SU-DHL-6 (cell line): Measurements from ENCODE around the gene SRPK1.

Source experiments
- H2AFZ ChIP-seq: fragments of 200-600 bp; sonication (generic); 2 replicates; pipeline ENCODE4 v1.6.1; 2014; ENCODE audit warnings: low read depth, mild to moderate bottlenecking, moderate library complexity, mixed read lengths, antibody characterized with exemption, low read length; ENCODE audit not compliant: severe bottlenecking
- H3F3A ChIP-seq: fragments of 200-600 bp; shearing (Covaris generic); 2 replicates; pipeline ENCODE4 v1.6.0; 2016; ENCODE audit warnings: antibody characterized with exemption, mild to moderate bottlenecking; ENCODE audit not compliant: insufficient read depth
- H3K27ac ChIP-seq: fragments of 200-600 bp; sonication (generic); 2 replicates; pipeline ENCODE4 v1.5.1; 2016; ENCODE audit warnings: low read depth, mild to moderate bottlenecking, low read length, moderate library complexity, mixed read lengths
- H3K27me3 ChIP-seq: fragments of 200-600 bp; sonication (generic), shearing (Covaris generic); 2 replicates; pipeline ENCODE4 v1.6.0; 2014; ENCODE audit warnings: mild to moderate bottlenecking, low read length
- H3K36me3 ChIP-seq: fragments of 200-600 bp; sonication (generic); 2 replicates; pipeline ENCODE4 v1.6.1; 2014; ENCODE audit warnings: mild to moderate bottlenecking, low read length, mixed read lengths
- H3K4me2 ChIP-seq: fragments of 300-600, 200-600 bp; shearing (Covaris generic), sonication (generic); 2 replicates; pipeline ENCODE4 v1.6.0; 2014; ENCODE audit warnings: low read length, low read depth, mild to moderate bottlenecking; ENCODE audit not compliant: poor library complexity, severe bottlenecking
- H3K4me3 ChIP-seq: fragments of 200-600 bp; sonication (generic); 2 replicates; pipeline ENCODE4 v1.5.1; 2014; ENCODE audit warnings: antibody characterized with exemption, low read length, mild to moderate bottlenecking, mixed read lengths; ENCODE audit not compliant: insufficient read depth, poor library complexity, severe bottlenecking
- H3K79me2 ChIP-seq: fragments of 200-600 bp; sonication (generic); 2 replicates; pipeline ENCODE4 v1.6.1; 2014; ENCODE audit warnings: mild to moderate bottlenecking, low read length, moderate library complexity; ENCODE audit not compliant: insufficient read depth
- H3K9ac ChIP-seq: fragments of 200-600 bp; sonication (generic); 2 replicates; pipeline ENCODE4 v1.7.0; 2014; ENCODE audit warnings: mild to moderate bottlenecking, low read length
- H3K9me2 ChIP-seq: fragments of 200-600 bp; sonication (generic); replicated peaks from 2 replicates; pipeline ENCODE4 v1.6.1; 2014; ENCODE audit warnings: low read length; ENCODE audit not compliant: insufficient read depth
- H3K9me3 ChIP-seq: fragments of 200-600 bp; sonication (generic); 2 replicates; pipeline ENCODE4 v1.6.1; 2014; ENCODE audit warnings: low read length, mixed read lengths; ENCODE audit not compliant: insufficient read depth
- H4K20me1 ChIP-seq: fragments of 200-600 bp; sonication (generic); 2 replicates; pipeline ENCODE4 v1.6.1; 2014; ENCODE audit warnings: low read depth, mild to moderate bottlenecking, antibody characterized with exemption, low read length, moderate library complexity, mixed read lengths
- CTCF ChIP-seq: fragments of 200-600 bp; sonication (generic); IDR thresholded peaks from one replicate; pipeline ENCODE4 v1.5.1; 2017; ENCODE audit warnings: antibody characterized with exemption, mild to moderate bottlenecking, low read length, moderate library complexity; ENCODE audit not compliant: insufficient read depth, poor library complexity, severe bottlenecking
- EZH2phosphoT487 ChIP-seq: fragments of 200-600 bp; sonication (generic), shearing (Covaris generic); conservative IDR thresholded peaks from 2 replicates; pipeline ENCODE4 v1.6.1; 2018; ENCODE audit warnings: mild to moderate bottlenecking, antibody characterized with exemption, low read length, moderate library complexity, mixed read lengths

SRPK1 gene

DNA sequence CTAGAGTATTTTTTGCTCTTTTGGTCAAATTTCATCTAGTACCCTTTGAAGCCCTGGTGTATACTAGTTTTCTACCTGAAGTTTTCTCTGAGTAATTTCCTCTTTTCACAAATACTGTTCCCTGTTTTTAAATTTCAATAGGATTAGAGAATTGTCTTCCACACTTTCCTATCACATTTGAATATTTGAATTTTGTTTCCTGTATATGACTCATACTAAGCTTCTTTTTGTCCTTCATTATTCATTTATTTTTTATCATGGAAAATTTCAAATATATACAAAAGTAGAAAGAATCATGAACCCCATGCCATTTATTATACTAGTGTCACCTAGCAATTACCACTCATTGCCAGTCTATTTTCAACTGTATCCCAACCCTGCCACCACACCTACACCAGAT, 63.0 kb downstream of the SRPK1 start:
- no peaks in the 10 kb centered on the region for H3K79me2 ChIP-seq
- H3K9me3 ChIP-seq = no peaks in the 10 kb centered on the region
- H3K36me3 ChIP-seq = peaks cover 63% of the 10 kb centered on the region
- TF ChIP-seq CTCF (no peak), EZH2phosphoT487 (no peak)
- H3K27ac ChIP-seq = no peak overlapping the region
- H3K9me2 ChIP-seq = no peaks in the 10 kb centered on the region
- H2AFZ ChIP-seq = no peak overlapping the region
- H4K20me1 ChIP-seq = no peaks in the 10 kb centered on the region
- H3K9ac ChIP-seq = no peak overlapping the region
- H3K27me3 ChIP-seq = no peaks in the 10 kb centered on the region
- no peaks in the 10 kb centered on the region; the same call in 1 of the 2 replicates for H3F3A ChIP-seq
- H3K4me2 ChIP-seq = no peak overlapping the region
- H3K4me3 ChIP-seq = no peak overlapping the region

GRCh38 chr6:35856250-35856649, 64.6 kb downstream of the SRPK1 start:
- Histone ChIP-seq H3K27me3 (no peaks in the 10 kb centered on the region), H3K27ac (no peak overlapping the region), H3K79me2 (no peaks in the 10 kb centered on the region), H3K9me3 (no peaks in the 10 kb centered on the region), H3K9ac (no peak overlapping the region), H3K4me2 (no peak overlapping the region), H3K36me3 (peaks cover 76% of the 10 kb centered on the region), H3F3A (no peaks in the 10 kb centered on the region; the same call in 1 of the 2 replicates), H2AFZ (no peak overlapping the region), H3K9me2 (no peaks in the 10 kb centered on the region), H4K20me1 (no peaks in the 10 kb centered on the region), H3K4me3 (no peak overlapping the region)
- TF ChIP-seq EZH2phosphoT487 = no peak
- TF ChIP-seq CTCF = no peak

DNA sequence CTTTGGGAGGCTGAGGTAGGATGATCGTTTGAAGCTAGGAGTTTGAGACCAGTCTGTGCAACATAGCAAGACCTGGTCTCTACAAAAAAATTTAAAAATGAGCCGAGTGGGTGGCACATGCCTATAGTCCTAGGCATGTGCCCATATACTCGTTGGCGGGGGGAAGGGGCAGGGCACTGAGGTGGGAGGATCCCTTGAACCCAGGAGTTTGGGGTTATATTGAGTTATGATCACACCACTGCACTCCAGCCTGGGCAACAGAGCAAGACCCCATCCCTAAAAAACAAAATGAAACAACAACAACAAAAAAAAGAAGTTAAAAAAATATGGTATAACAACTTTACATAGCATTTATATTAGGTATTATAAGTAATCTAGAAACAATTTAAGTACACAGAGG, 67.9 kb downstream of the SRPK1 start:
- Histone ChIP-seq H2AFZ (no peak overlapping the region), H3K9ac (no peak overlapping the region), H3K9me2 (no peaks in the 10 kb centered on the region), H3K27me3 (no peaks in the 10 kb centered on the region), H3K27ac (no peak overlapping the region), H3K4me2 (no peak overlapping the region), H3K4me3 (no peak overlapping the region), H3K9me3 (no peaks in the 10 kb centered on the region), H3F3A (no peaks in the 10 kb centered on the region; the same call in 1 of the 2 replicates), H4K20me1 (no peaks in the 10 kb centered on the region), H3K36me3 (peaks cover 75% of the 10 kb centered on the region), H3K79me2 (no peaks in the 10 kb centered on the region)
- TF ChIP-seq EZH2phosphoT487 (no peak), CTCF (no peak)

- no peaks in the 10 kb centered on the region for H3F3A ChIP-seq
- no peak overlapping the region for H2AFZ ChIP-seq
- TF ChIP-seq EZH2phosphoT487 (no peak), CTCF (no peak)
- no peaks in the 10 kb centered on the region for H4K20me1 ChIP-seq
- H3K79me2 ChIP-seq = no peaks in the 10 kb centered on the region
- no peaks in the 10 kb centered on the region for H3K9me3 ChIP-seq
- H3K27me3 ChIP-seq = no peaks in the 10 kb centered on the region
- no peak overlapping the region for H3K27ac ChIP-seq
- H3K9ac ChIP-seq = no peak overlapping the region
- no peak overlapping the region for H3K4me3 ChIP-seq
- no peaks in the 10 kb centered on the region for H3K9me2 ChIP-seq
- H3K36me3 ChIP-seq = peaks cover 60% of the 10 kb centered on the region
- no peak overlapping the region for H3K4me2 ChIP-seq
Measured at GRCh38 chr6:35850208-35850607, 70.7 kb downstream of the SRPK1 start.
